ENCODE results near the gene CARD10.
"Not testable (repeated sequence)": the region's sequence is repeated elsewhere in the genome, so short reads cannot be mapped to it uniquely, and the experiment has no call there.

Gene CARD10

GRCh38 chr22:37552524-37553163 is 33.4 kb upstream of the CARD10 start:
- no peak for DNase-seq

DNA sequence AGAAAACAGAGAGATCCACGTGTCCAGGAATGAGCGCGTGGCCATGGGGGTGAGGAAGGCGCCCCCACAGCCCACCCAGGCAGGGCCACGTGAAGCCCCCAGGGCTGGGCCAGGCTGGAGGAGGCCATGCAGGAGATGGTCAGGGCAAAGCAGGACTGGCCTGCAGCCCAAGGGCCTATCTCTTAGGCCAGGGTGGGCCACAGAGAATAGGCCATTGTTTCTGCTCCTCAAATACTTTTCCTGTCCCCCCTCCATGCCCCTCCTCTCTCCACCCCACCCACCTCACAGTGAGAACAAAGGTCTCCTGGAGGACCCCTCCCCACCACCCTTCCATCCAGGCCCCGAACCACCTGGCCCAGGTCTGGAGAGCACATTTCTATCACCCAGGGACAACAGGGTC is 32.8 kb upstream of the CARD10 start:
- no peak for DNase-seq

DNA sequence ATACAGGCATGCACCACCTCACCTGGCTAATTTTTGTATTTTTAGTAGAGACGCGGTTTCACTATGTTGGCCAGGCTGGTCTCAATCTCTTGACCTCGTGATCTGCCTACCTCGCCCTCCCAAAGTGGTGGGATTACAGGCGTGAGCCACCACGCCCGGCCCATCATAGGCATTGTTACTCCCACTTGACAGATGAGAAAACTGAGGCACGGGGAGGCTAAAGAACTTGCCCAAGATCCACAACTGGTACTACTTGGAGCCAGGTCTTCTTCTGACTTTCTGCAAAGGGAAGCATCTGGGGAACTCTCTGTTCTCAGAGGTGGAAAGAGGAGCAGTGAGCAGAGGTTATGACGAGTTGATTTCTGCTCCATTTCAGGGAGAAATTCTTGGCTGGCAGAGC is 31.7 kb upstream of the CARD10 start:
- DNase-seq, result not testable (repeated sequence)

GRCh38 chr22:37549704-37550059 is 30.5 kb upstream of the CARD10 start:
- no peak for DNase-seq

DNA sequence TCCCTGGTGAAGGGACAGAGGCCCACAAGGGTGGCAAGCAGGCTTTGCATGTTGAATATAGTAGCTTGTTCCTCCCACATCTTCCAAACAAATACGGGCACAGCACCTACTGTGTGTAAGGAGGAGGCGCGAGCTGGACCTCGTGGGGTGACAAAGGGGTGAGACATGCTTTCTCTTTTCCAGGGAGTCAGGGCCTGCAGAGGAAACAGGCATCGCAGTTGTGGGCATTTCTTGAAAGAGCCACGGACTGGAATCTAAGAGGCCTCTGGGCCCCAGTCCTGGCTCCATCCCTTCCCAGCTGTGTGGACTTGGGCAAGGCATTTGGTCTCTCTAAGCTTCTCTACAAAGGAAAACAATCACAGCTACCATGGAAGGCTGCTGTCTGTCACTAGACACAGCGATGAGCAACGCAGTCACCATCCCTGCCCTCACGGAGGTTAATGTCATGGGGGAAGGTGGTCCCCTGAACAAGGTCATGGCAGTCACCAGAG is 28.1 kb upstream of the CARD10 start:
- no peak for DNase-seq

DNA sequence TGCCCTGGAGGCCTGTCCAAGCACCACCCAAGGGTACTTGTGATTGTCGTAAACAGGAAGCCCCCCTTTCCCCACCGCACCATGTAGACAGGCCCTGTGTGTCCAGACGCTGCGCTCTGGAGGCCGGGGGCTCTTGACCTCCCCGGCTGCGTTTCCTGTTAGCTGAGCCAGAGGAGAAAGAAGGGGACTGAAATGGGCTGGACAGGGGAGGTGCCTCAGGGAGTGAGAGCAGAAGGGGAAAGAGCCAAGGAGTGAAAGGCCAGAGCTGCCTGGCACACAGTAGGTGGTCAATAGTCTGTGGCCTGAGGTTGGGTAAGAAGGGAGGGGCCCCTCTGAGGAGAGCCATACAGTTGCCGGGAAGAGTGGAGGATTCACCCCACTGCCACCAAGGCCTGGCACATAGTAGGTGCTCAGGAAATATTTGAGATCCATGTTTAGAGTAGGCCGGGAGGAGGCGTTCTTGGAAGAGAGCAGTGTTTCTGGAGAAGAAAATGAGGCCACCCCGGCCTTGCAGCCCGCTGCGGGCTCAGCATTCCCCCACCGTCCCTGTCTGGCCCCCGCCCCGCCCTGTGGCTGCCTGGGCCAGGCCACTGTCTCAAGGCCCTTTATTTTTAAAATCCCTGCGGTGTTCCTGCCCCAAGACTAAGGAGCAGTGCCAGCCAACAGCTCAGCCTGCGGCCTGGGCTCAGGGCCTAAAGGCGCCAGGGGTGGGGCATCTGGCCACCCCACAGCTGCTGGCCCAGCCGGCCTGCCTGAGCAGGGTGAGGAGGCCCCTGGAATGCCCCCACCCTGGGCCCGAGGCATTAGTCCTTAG is 27.4 kb upstream of the CARD10 start:
- DNase-seq, result no peak

DNA sequence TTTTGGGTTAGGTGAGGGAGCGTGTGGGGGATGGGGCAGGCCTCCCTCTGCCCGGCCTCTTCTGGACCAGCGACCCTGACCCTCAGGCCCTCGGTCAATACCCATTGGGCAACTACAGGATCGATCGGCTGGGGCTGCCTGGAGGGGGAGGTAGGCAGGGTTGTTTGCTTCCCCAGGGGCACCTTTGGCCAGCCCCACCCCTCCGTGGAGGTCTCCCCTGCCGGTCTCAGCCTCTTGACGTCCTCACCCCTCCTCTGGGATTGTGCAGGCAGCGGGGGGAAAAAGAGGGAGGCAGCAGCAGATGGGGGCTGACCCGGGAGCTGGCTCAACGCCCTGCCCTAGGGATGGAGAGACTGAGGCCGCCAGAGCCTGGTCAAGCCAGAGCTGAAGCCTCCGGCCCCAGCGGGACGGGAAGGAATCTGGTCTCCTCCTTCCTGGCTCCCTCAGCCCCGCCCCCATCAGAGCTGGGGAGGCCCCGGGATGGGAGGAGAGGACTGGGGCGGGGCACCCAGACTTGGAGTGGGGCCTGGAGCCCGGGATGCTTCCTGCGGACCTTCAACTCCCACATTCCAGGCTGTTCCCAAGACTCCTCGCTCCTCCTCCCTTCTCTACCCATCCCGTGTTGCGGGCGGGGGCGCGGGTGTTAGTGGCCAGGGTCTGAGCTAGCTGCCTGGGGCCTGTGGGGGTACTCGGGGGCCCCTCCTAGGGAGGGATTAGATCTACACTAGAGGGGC is 26.7 kb upstream of the CARD10 start:
- no peak for DNase-seq

DNA sequence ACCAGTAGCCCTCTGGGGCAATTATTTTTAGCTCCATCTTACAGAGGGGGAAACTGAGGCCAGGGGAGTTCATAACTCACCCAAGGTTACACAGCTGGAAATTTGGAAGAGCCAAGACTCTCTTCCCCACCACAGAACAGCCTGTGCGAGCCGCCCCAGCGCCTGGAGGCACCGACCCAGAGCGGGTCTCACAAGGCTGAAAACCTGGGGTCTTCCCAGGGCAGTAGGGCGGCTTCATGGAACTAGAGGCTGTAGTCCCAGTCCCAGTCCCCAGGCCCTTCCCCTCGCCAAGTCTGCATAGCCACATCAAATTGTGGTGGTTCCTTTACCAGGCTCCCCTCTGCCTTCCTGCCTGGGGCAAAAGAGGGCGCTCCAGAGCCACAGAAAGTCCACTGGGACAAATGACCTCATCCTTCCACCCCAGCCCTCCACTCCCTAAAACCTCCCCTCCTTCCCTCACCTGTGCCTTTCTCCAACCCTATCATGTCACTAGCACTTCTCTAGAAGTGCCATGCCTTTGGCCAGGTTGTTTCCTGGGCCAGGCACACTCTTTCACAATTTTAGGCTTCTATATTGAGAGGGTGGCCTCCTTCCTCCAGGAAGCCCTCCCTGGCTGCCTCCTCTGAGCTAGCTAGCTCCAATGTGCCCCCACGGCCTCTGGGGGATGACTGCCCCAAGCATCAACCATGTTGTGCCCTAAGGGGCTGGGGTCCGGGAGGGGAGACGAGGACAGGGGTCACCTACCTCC is 25.9 kb upstream of the CARD10 start:
- DNase-seq, result peak; percentile 77

- no peak for DNase-seq
Observed at GRCh38 chr22:37542959-37543358, 23.7 kb upstream of the CARD10 start.

GRCh38 chr22:37542416-37542815 is 23.2 kb upstream of the CARD10 start:
- peak; percentile 47 for DNase-seq

DNA sequence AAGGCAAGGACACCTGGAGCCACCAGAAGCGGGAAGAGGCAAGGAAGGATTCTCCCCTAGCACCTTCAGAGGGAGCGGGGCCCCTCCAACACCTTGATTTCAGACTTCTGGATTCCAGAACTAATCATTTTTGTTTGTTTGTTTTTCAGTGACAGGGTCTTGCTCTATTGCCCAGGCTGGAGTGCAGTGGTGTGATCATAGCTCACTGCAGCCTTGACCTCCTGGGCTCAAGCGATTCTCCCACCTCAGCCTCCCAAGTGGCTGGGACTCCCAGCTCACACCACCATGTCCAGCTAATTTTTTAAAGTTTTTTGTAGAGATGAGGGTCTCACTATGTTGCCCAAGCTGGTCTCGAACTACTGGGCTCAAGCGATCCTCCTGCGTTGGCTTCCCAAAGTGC is 20.6 kb upstream of the CARD10 start:
- DNase-seq, result not testable (repeated sequence)

DNA sequence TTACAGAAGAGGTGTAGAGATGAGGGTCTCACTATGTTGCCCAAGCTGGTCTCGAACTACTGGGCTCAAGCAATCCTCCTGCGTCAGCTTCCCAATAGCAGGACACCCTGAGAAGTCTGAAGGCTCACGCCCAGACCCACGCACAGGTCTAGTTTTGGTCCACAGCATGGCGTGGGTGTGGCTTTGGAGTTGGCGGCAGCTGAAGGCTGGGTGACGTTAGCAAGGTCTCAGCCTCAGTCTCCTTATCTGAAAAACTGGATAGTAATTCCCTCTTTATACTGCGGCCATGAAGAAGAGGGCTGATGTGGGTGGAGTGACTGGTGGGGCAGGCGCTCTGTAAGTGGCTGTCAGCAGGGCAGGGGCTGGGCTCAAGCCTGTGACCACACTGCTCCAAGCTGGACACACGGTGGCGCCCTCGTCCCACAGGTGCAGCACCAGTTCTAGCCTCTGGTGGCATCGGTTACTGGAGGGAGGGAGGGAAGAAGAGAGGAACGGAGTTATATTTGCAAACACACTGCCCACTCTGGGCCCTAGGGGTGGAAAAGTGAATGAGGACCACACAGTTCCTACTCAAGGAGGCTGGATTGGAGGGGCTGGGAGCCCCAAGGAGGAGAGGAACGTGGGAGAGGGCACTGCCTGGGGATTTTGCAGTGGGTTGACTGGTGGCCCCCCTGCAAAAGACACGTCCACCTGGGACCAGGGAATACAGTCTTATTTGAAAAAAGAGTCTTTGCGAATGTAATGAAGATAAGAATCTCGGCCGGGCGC is 19.6 kb upstream of the CARD10 start:
- DNase-seq, result peak; percentile 95

DNA sequence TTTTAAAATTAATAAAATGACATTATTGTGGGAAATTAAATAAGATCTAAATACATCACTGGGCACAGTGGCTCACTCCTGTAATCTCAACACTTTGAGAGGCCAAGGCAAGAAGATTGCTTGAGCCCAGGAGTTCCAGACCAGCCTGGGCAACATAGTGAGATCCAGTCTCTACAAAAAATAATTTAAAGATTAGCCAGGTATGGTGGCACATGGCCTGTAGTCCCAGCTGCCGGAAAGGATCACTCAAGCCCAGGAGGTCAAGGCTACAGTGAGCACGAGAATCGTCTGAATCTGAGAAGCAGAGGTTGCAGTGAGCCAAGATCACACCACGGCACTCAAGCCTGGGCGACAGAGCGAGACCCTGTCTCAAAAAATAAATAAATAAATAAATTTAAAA is 15.9 kb upstream of the CARD10 start:
- DNase-seq, result no peak

GRCh38 chr22:37534445-37534844 is 15.2 kb upstream of the CARD10 start:
- no peak for DNase-seq

- peak; percentile 65 for DNase-seq
Observed at GRCh38 chr22:37533995-37534394, 14.8 kb upstream of the CARD10 start.

GRCh38 chr22:37529652-37530345 is 10.6 kb upstream of the CARD10 start:
- peak; percentile 33 for DNase-seq

DNA sequence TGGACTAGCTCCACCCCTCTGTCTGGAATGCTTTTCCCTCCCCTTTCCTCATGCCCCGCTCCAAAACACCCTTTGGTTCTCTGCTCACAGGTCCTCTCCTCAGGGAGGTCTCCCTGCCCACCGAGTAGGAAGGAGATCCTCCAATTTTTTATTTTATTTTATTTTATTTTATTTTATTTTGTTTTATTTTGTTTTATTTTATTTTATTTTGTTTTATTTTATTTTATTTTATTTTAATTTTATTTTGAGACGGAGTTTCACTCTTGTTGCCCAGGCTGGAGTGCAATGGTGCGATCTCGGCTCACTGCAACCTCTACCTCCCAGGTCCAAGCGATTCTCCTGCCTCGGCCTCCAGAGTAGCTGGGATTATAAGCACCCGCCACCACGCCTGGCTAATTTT is 8.7 kb upstream of the CARD10 start:
- DNase-seq, result not testable (repeated sequence)

- not testable (repeated sequence) for DNase-seq
Observed at GRCh38 chr22:37527081-37527752, 8.0 kb upstream of the CARD10 start.

- DNase-seq, result no peak
Observed at GRCh38 chr22:37526376-37526775, 7.2 kb upstream of the CARD10 start.

DNA sequence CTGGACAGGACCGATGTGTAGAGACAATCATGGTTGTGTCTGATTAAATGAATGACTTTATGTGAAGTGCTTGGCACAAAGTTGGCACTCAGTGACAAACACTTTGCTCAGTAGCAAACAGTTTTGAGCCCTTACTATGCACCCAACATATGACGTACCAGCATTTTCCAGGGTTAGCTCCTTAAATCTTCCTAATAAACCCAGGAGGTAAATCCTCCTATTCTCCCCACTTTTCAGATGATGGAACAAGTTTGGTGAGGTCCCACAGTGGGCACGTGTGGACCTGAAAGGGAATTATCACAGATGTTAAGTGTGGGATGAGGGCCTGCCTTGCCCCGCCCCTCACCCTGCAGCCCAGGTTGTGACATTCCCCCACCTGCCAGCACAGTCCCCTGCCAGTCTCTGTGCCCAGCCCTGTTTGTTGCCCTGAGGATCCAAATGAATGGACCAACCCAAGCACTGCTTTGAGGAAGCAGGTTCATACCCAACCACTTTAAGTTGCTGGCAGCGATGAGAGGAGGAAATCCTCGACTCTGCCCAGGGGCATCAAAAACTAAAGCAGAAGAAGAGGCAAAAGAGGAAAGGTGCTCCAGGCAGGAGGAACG is 6.6 kb upstream of the CARD10 start:
- no peak for DNase-seq
